Fibroblast of peridontal ligament (primary cell): ENCODE measurements around the gene KCNQ1OT1.

Experiments
- DNase-seq: peaks from one replicate; pipeline ENCODE4 v3.0.0-alpha.2; 2010; ENCODE audit errors: extremely low read depth

The KCNQ1OT1 gene

GRCh38 chr11:2582351-2582945, 117.3 kb downstream of the KCNQ1OT1 start:
- no peak for DNase-seq

- no peak for DNase-seq
Observed at GRCh38 chr11:2581931-2582350, 117.9 kb downstream of the KCNQ1OT1 start.

- no peak for DNase-seq
Observed at GRCh38 chr11:2581151-2581930, 118.5 kb downstream of the KCNQ1OT1 start.

- no peak for DNase-seq
Observed at GRCh38 chr11:2580571-2581001, 119.2 kb downstream of the KCNQ1OT1 start.

- DNase-seq: no peak
Observed at GRCh38 chr11:2580061-2580421, 119.8 kb downstream of the KCNQ1OT1 start.

- no peak for DNase-seq
Observed at GRCh38 chr11:2579315-2580060, 120.3 kb downstream of the KCNQ1OT1 start.

GRCh38 chr11:2578929-2579270, 120.9 kb downstream of the KCNQ1OT1 start:
- no peak for DNase-seq

- DNase-seq: no peak
Observed at GRCh38 chr11:2577991-2578928, 121.5 kb downstream of the KCNQ1OT1 start.

- no peak for DNase-seq
Observed at GRCh38 chr11:2577031-2577990, 122.5 kb downstream of the KCNQ1OT1 start.

- DNase-seq: no peak
Observed at GRCh38 chr11:2576549-2576948, 123.2 kb downstream of the KCNQ1OT1 start.

- no peak for DNase-seq
Observed at GRCh38 chr11:2576111-2576510, 123.7 kb downstream of the KCNQ1OT1 start.

GRCh38 chr11:2575591-2576051, 124.2 kb downstream of the KCNQ1OT1 start:
- no peak for DNase-seq

GRCh38 chr11:2574553-2575535, 125.0 kb downstream of the KCNQ1OT1 start:
- DNase-seq: no peak

- DNase-seq: no peak
Observed at GRCh38 chr11:2574043-2574552, 125.7 kb downstream of the KCNQ1OT1 start.

- DNase-seq: no peak
Observed at GRCh38 chr11:2573240-2574042, 126.4 kb downstream of the KCNQ1OT1 start.

- no peak for DNase-seq
Observed at GRCh38 chr11:2572491-2573239, 127.1 kb downstream of the KCNQ1OT1 start.

- no peak for DNase-seq
Observed at GRCh38 chr11:2571598-2572281, 128.1 kb downstream of the KCNQ1OT1 start.
